Measurements from ENCODE around the gene TAF6L.
"Not testable (repeated sequence)": the region's sequence is repeated elsewhere in the genome, so short reads cannot be mapped to it uniquely, and the experiment has no call there.

DNA sequence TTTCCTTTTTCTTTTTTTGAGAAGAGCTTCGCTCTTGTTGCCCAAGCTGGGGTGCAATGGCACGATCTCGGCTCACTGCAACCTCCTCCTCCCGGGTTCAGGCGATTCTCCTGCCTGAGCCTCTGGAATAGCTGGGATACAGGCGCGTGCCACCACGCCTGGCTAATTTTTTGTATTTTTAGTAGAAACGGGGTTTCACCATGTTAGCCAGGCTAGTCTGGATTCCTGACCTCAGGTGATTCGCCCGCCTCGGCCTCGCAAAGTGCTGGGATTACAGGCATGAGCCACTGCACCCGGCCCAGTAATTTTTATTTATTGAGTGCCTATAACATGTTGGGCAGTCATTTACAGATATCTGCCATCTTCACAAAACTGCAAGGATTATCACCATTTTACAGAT, 41.1 kb upstream of the TAF6L start:
- not testable (repeated sequence) for TF ChIP-seq YY1 (IDR thresholded peaks at IDR 0.05; ENCODE audit: insufficient read depth, insufficient read length); SUZ12 (IDR thresholded peaks at IDR 0.05; ENCODE audit: extremely low read depth, insufficient read depth, insufficient read length); ZNF274 (IDR thresholded peaks at IDR 0.05; ENCODE audit: low read depth, low read length)
